ENCODE results near the gene GRB10.

GRB10 gene

GRCh38 chr7:50693455-50694130, 89.1 kb downstream of the GRB10 start:
- no peak for DNase-seq (ENCODE audit: low read depth, low spot score)

- no peak for DNase-seq (ENCODE audit: low read depth, low spot score)
Observed at GRCh38 chr7:50690541-50691011, 92.1 kb downstream of the GRB10 start.

- DNase-seq (ENCODE audit: low read depth, low spot score) = no peak
Observed at GRCh38 chr7:50688226-50688590, 94.5 kb downstream of the GRB10 start.

- DNase-seq (ENCODE audit: low read depth, low spot score) = no peak
Observed at GRCh38 chr7:50687575-50688225, 95.0 kb downstream of the GRB10 start.

GRCh38 chr7:50687096-50687495, 95.6 kb downstream of the GRB10 start:
- no peak for DNase-seq (ENCODE audit: low read depth, low spot score)

GRCh38 chr7:50685135-50686065, 97.3 kb downstream of the GRB10 start:
- no peak for DNase-seq (ENCODE audit: low read depth, low spot score)

GRCh38 chr7:50684713-50685075, 98.0 kb downstream of the GRB10 start:
- DNase-seq (ENCODE audit: low read depth, low spot score) = no peak

GRCh38 chr7:50684011-50684712, 98.5 kb downstream of the GRB10 start:
- DNase-seq (ENCODE audit: low read depth, low spot score) = no peak

GRCh38 chr7:50682573-50682972, 100.1 kb downstream of the GRB10 start:
- no peak for DNase-seq (ENCODE audit: low read depth, low spot score)

- no peak for DNase-seq (ENCODE audit: low read depth, low spot score)
Observed at GRCh38 chr7:50682079-50682478, 100.6 kb downstream of the GRB10 start.

GRCh38 chr7:50681432-50682045, 101.2 kb downstream of the GRB10 start:
- no peak for DNase-seq (ENCODE audit: low read depth, low spot score)

GRCh38 chr7:50679218-50680007, 103.3 kb downstream of the GRB10 start:
- no peak for DNase-seq (ENCODE audit: low read depth, low spot score)

GRCh38 chr7:50678586-50678985, 104.1 kb downstream of the GRB10 start:
- DNase-seq (ENCODE audit: low read depth, low spot score) = no peak

- no peak for DNase-seq (ENCODE audit: low read depth, low spot score)
Observed at GRCh38 chr7:50677638-50677996, 105.1 kb downstream of the GRB10 start.

GRCh38 chr7:50676740-50677637, 105.7 kb downstream of the GRB10 start:
- no peak for DNase-seq (ENCODE audit: low read depth, low spot score)

GRCh38 chr7:50676079-50676478, 106.6 kb downstream of the GRB10 start:
- DNase-seq (ENCODE audit: low read depth, low spot score) = no peak

GRCh38 chr7:50674896-50675835, 107.5 kb downstream of the GRB10 start:
- no peak for DNase-seq (ENCODE audit: low read depth, low spot score)

GRCh38 chr7:50674299-50674698, 108.4 kb downstream of the GRB10 start:
- no peak for DNase-seq (ENCODE audit: low read depth, low spot score)

Data from activated CD4-positive, CD25-positive, alpha-beta regulatory T cell treated with anti-CD3 and anti-CD28 coated beads, Interleukin-2, amount 50 U/mL, for 16 hours (primary cell).